ENCODE results near the gene MCF2L2.

The MCF2L2 gene

DNA sequence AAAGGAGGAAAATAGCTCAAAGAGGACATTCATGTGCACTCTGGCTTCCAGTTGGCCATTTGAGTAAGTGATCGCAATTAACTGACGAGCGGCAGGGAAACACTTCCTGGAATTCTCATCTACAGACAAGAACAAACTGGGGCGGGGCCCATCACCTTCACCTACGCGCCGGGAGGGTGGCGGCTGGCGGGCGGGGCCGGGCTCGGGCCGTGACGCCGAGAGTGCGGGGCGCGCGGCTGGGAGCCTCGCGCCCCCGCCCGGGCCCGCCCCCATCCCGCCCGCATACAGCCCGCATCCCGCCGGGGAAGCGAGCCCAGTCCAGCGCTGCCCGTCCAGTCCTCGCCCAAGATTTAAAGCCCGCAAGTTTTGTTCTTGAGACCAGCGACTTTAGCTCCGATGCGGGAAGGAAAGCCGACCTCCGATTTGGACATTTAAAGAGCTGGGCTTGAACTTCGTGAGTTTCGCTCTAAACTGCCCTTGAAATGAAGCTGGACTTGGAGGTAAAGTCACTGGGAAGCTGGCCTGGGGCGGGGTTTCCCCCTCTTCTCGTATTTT, 175.4 kb downstream of the MCF2L2 start, which contains the start of gene B3GNT5 (continued):
- no peak for TF ChIP-seq GLIS3 (CRISPR knock-in tag; IDR thresholded peaks at IDR 0.05)

DNA sequence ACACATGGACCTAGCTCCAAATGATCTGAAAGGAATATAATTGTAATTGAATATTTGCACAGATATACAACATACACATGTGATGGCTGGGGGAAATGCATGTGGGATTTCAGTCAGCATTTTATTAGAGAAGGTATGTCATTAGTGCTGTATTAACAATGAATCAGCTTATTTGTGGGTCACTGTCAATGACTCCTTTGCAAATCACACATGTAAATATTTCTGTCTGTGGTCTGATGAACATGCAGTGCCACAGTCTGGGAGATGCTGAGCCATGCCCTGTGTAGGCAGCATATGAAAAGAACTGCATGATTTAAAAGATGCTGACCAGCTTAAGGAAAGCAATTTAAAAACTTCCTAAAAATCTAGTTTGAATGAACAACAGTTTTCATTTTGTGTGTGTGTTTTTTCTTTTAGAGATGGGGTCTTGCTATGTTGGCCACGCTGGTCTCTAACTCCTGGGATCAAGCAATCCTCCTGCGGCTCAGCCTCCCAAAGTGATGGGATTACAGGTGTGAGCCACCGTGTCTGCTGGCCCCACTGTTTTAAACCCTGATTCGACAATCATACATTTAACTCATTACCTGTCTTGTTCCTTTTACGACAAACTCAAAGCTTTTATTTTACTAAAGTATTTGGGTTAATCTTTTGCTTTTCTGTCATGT, 176.2 kb downstream of the MCF2L2 start:
- no peak for ATAC-seq
- no peak for TF ChIP-seq SNAI2 (CRISPR knock-in tag; IDR thresholded peaks at IDR 0.05)
- TF ChIP-seq OSR1 (CRISPR knock-in tag; IDR thresholded peaks at IDR 0.05) = no peak
- TF ChIP-seq BACH2 (CRISPR knock-in tag; IDR thresholded peaks at IDR 0.05; ENCODE audit: borderline replicate concordance) = no peak
- TF ChIP-seq TCF4 (CRISPR knock-in tag; IDR thresholded peaks at IDR 0.05; ENCODE audit: borderline replicate concordance) = no peak
- no peak for TF ChIP-seq TSHZ2 (CRISPR knock-in tag; IDR thresholded peaks at IDR 0.05)
- no peak for TF ChIP-seq TOX (CRISPR knock-in tag; IDR thresholded peaks at IDR 0.05; ENCODE audit: borderline replicate concordance)

DNA sequence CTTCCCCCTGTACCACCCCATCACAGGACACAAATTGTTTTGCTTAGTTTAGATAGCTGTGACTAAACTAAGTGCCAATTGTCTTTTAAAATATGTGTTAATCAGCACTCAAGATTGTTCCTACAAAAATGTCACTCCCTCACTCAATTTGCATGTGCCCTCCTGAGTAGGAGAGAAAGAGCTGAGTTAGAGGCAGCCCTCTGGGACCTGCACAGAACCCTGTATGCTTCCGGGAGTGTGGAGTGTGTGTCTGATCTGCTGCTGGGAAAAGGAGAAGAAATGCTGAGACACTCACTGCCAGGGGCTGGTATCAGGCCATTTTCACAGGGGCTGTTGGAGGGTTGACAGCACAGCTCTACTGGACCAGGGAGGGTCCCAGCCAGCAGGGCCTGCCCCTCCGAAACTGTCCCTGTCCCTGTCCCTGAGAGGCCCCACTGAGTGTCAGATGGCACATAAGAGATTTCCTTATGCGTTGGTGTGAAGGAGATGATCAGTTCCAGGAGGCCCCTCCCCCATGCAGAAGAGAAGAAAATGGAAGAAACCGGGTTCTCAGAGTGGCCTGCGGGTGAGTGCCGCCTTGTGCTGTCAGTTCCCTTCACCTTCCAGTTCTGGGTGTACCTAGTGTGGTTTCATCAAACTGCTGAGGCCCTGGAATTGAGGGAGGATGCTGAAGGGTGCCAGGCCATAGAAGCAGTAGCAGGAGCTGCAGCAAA, 179.3 kb downstream of the MCF2L2 start:
- ATAC-seq = no peak
- no peak for TF ChIP-seq ZNF8 (CRISPR knock-in tag; IDR thresholded peaks at IDR 0.05)
- no peak for TF ChIP-seq RARB (CRISPR knock-in tag; IDR thresholded peaks at IDR 0.05)
- TF ChIP-seq TCF4 (CRISPR knock-in tag; IDR thresholded peaks at IDR 0.05; ENCODE audit: borderline replicate concordance) = no peak

DNA sequence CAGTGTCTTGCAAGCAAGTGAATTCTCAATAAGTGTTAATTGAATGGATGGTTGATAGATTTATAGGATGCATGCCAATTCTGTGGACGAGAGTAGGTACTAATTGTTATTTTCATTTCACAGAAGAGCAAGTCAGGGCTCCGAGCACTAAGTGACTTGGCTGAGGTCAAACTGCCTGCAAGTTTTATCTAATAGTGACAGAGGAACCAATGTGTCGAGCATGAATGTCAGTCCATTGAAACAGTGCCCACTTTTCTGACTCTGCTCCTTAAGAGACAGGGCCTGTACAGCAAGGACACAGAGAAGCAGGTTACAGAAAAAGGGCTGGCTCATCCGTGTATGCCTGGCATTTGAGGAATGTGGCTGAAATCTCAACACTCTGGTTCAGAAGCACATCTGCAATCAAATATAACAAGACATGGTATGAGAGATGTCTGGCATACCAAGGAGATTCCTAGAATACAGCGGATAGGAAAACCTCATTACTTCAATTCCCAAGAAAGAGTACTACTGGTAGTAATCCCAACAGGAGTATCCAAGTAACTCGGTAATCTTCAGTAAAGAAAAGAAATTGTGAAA, 181.3 kb downstream of the MCF2L2 start:
- ATAC-seq = peak; percentile 59
- TF ChIP-seq ZFP30 (CRISPR knock-in tag; IDR thresholded peaks at IDR 0.05) (no peak), ISL1 (CRISPR knock-in tag; IDR thresholded peaks at IDR 0.05) (peak; percentile 26; the same call in 1 of the 2 replicates), TCF4 (CRISPR knock-in tag; IDR thresholded peaks at IDR 0.05; ENCODE audit: borderline replicate concordance) (no peak), ZNF70 (CRISPR knock-in tag; IDR thresholded peaks at IDR 0.05) (no peak)

GRCh38 chr3:183244981-183245476, 183.4 kb downstream of the MCF2L2 start:
- no peak for ATAC-seq
- TF ChIP-seq, protein P1, sequence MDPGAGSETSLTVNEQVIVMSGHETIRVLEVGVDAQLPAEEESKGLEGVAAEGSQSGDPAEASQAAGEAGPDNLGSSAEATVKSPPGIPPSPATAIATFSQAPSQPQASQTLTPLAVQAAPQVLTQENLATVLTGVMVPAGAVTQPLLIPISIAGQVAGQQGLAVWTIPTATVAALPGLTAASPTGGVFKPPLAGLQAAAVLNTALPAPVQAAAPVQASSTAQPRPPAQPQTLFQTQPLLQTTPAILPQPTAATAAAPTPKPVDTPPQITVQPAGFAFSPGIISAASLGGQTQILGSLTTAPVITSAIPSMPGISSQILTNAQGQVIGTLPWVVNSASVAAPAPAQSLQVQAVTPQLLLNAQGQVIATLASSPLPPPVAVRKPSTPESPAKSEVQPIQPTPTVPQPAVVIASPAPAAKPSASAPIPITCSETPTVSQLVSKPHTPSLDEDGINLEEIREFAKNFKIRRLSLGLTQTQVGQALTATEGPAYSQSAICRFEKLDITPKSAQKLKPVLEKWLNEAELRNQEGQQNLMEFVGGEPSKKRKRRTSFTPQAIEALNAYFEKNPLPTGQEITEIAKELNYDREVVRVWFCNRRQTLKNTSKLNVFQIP (CRISPR knock-in tag; IDR thresholded peaks at IDR 0.05; ENCODE audit: borderline replicate concordance, low read depth) = no peak
- TF ChIP-seq ZFP30 (CRISPR knock-in tag; IDR thresholded peaks at IDR 0.05) (no peak), ZNF565 (CRISPR knock-in tag; conservative IDR thresholded peaks at IDR 0.05; ENCODE audit: low read depth) (no peak), PPARA (CRISPR knock-in tag; IDR thresholded peaks at IDR 0.05; ENCODE audit: borderline replicate concordance) (no peak)
- TF ChIP-seq, protein P2, sequence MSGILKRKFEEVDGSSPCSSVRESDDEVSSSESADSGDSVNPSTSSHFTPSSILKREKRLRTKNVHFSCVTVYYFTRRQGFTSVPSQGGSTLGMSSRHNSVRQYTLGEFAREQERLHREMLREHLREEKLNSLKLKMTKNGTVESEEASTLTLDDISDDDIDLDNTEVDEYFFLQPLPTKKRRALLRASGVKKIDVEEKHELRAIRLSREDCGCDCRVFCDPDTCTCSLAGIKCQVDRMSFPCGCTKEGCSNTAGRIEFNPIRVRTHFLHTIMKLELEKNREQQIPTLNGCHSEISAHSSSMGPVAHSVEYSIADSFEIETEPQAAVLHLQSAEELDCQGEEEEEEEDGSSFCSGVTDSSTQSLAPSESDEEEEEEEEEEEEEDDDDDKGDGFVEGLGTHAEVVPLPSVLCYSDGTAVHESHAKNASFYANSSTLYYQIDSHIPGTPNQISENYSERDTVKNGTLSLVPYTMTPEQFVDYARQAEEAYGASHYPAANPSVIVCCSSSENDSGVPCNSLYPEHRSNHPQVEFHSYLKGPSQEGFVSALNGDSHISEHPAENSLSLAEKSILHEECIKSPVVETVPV (CRISPR knock-in tag; IDR thresholded peaks at IDR 0.05) = no peak

GRCh38 chr3:183244219-183244618, 184.2 kb downstream of the MCF2L2 start:
- no peak for ATAC-seq
- TF ChIP-seq ARNTL (CRISPR knock-in tag; IDR thresholded peaks at IDR 0.05; ENCODE audit: borderline replicate concordance, low read depth) (no peak), OSR1 (CRISPR knock-in tag; IDR thresholded peaks at IDR 0.05) (no peak), TSHZ2 (CRISPR knock-in tag; IDR thresholded peaks at IDR 0.05) (no peak), RARB (CRISPR knock-in tag; IDR thresholded peaks at IDR 0.05) (no peak)
- TF ChIP-seq, protein P3, sequence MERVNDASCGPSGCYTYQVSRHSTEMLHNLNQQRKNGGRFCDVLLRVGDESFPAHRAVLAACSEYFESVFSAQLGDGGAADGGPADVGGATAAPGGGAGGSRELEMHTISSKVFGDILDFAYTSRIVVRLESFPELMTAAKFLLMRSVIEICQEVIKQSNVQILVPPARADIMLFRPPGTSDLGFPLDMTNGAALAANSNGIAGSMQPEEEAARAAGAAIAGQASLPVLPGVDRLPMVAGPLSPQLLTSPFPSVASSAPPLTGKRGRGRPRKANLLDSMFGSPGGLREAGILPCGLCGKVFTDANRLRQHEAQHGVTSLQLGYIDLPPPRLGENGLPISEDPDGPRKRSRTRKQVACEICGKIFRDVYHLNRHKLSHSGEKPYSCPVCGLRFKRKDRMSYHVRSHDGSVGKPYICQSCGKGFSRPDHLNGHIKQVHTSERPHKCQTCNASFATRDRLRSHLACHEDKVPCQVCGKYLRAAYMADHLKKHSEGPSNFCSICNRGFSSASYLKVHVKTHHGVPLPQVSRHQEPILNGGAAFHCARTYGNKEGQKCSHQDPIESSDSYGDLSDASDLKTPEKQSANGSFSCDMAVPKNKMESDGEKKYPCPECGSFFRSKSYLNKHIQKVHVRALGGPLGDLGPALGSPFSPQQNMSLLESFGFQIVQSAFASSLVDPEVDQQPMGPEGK (CRISPR knock-in tag; IDR thresholded peaks at IDR 0.05; ENCODE audit: borderline replicate concordance) = no peak

All from SK-N-SH treated with all-trans-retinoic acid at 6 μM for 48 hours (cell line).